Heart left ventricle (tissue), 13 donors: Measurements from ENCODE around the gene MYO7B.

Source experiments
- CTCF ChIP-seq, 12 donors: fragments of 200-600 bp; sonication (generic) in 4 of 12; IDR thresholded peaks; one replicate each; pipeline versions ENCODE4 v1.5.0 to v1.8.0; 2018 to 2022; ENCODE audit warnings: antibody characterized with exemption in 12 of 12, mild to moderate bottlenecking in 5 of 12
- POLR2A ChIP-seq, 2 donors: fragments of 450-650 bp; IDR thresholded peaks; one replicate each; pipeline ENCODE4 v1.6.1; 2017; ENCODE audit warnings: antibody characterized with exemption in 2 of 2, mild to moderate bottlenecking in 2 of 2, moderate library complexity in 2 of 2
- donor health status: ischemic (EF 13 %, LVEDD 7.1; RV severe dilation, severe dysfunction).
- donor health status: DM: no; HTN: yes; CAD: no.
- donor health status: DM: no; HTN: no; CAD: no.
- donor health status: ischemic (EF 25% LVEDD 6.9; RV normal size, moderate dysfunction).
- donor health status: ischemic (EF 25% LVEDD 5.7; RV mildly dilated, moderate dysfunction).
- donor health status: ischemic (EF 35%, LVEDD 5.7; RV mildly dilated, moderate dysfunction).
- donor health status: nonischemic (EF 11% LVEDD 7.7; RV severe dilation, severe dysfunction).
- donor health status: DM: yes; HTN: yes; CAD: no.
- donor health status: PGD.
- donor health status: ischemic (EF 29% LVEDD 5.4; RV normal size, mild dysfunction).
- donor health status: nonischemic (EF 23%, LVEDD 6.1; RV moderate dilation, normal function).

- TF ChIP-seq POLR2A (IDR thresholded peaks at IDR 0.05) = no peak
- TF ChIP-seq CTCF (IDR thresholded peaks at IDR 0.05) = no peak
Observed at GRCh38 chr2:127628767-127629614, 93.5 kb downstream of the MYO7B start.
